HL-60/S4 treated with retinoic acid at 250 ng/mL for 4 days and 3 days (cell line): ENCODE data around the gene CMSS1.

Experiments
- in situ Hi-C: fragments of 300-500 bp; cut with MboI; formaldehyde crosslinking; loops from 2 replicates; pipeline ENCODE4 v1.7.0; 2022; ENCODE audit warnings: low sequenced_read_pairs

Gene CMSS1

GRCh38 chr3:99817437-99818240, at the start of gene CMSS1:
TSS of gene CMSS1 (plus strand) at chr3:99817862.
- in situ Hi-C loops: no loop called here

GRCh38 chr3:99768126-99768525, 49.5 kb upstream of the CMSS1 start:
- in situ Hi-C loops: no loop called here

- in situ Hi-C loops: no loop called here
These were observed 48.7 kb upstream of the CMSS1 start for GRCh38 chr3:99768808-99769501.

GRCh38 chr3:99772171-99772570, 45.5 kb upstream of the CMSS1 start:
- in situ Hi-C loops: no loop called here

GRCh38 chr3:99772671-99773070, 45.0 kb upstream of the CMSS1 start:
- in situ Hi-C loops: no loop called here

- in situ Hi-C loops: no loop called here
These were observed 43.2 kb upstream of the CMSS1 start for GRCh38 chr3:99774467-99774866.

GRCh38 chr3:99776516-99777209, 41.0 kb upstream of the CMSS1 start:
- in situ Hi-C loops: no loop called here

- in situ Hi-C loops: no loop called here
These were observed 40.5 kb upstream of the CMSS1 start for GRCh38 chr3:99777210-99777549.

GRCh38 chr3:99777708-99778107, 40.0 kb upstream of the CMSS1 start:
- in situ Hi-C loops: no loop called here

- in situ Hi-C loops: no loop called here
These were observed 36.9 kb upstream of the CMSS1 start for GRCh38 chr3:99780749-99781148.

- in situ Hi-C loops: no loop called here
These were observed 35.9 kb upstream of the CMSS1 start for GRCh38 chr3:99781761-99782160.

GRCh38 chr3:99783011-99783573, 34.6 kb upstream of the CMSS1 start:
- in situ Hi-C loops: no loop called here

GRCh38 chr3:99789011-99789721, 28.5 kb upstream of the CMSS1 start:
- in situ Hi-C loops: no loop called here

- in situ Hi-C loops: no loop called here
These were observed 23.2 kb upstream of the CMSS1 start for GRCh38 chr3:99794485-99794884.

GRCh38 chr3:99795573-99795972, 22.1 kb upstream of the CMSS1 start:
- in situ Hi-C loops: no loop called here

- in situ Hi-C loops: no loop called here
These were observed 18.2 kb upstream of the CMSS1 start for GRCh38 chr3:99799422-99799821.

- in situ Hi-C loops: no loop called here
These were observed 14.4 kb upstream of the CMSS1 start for GRCh38 chr3:99803297-99803696.

- in situ Hi-C loops: no loop called here
These were observed 12.5 kb upstream of the CMSS1 start for GRCh38 chr3:99805160-99805559.

- in situ Hi-C loops: no loop called here
These were observed 9.4 kb upstream of the CMSS1 start for GRCh38 chr3:99808163-99808794.

GRCh38 chr3:99809565-99809964, 8.1 kb upstream of the CMSS1 start:
- in situ Hi-C loops: no loop called here
